CD4-positive, alpha-beta T cell treated with Interleukin-2 at 100 ng/mL for 4 hours (primary cell): ENCODE measurements around the gene RBFOX2.

Experiments used
- DNase-seq: peaks from one replicate; pipeline ENCODE4 v3.0.0-alpha.2; 2020; ENCODE audit warnings: low spot score

RBFOX2 gene

GRCh38 chr22:35896111-35896705, 132.4 kb downstream of the RBFOX2 start:
- DNase-seq, result no peak

- DNase-seq, result no peak
Observed at GRCh38 chr22:35894937-35895708, 133.5 kb downstream of the RBFOX2 start.

- DNase-seq, result no peak
Observed at GRCh38 chr22:35894464-35894878, 134.2 kb downstream of the RBFOX2 start.

- DNase-seq, result no peak
Observed at GRCh38 chr22:35893698-35894097, 134.9 kb downstream of the RBFOX2 start.

GRCh38 chr22:35892192-35892591, 136.4 kb downstream of the RBFOX2 start:
- DNase-seq, result no peak

- DNase-seq, result no peak
Observed at GRCh38 chr22:35891442-35891841, 137.2 kb downstream of the RBFOX2 start.

GRCh38 chr22:35889071-35889470, 139.6 kb downstream of the RBFOX2 start:
- no peak for DNase-seq

- no peak for DNase-seq
Observed at GRCh38 chr22:35888181-35888870, 140.3 kb downstream of the RBFOX2 start.

GRCh38 chr22:35887296-35887875, 141.2 kb downstream of the RBFOX2 start:
- no peak for DNase-seq

GRCh38 chr22:35886309-35886708, 142.3 kb downstream of the RBFOX2 start:
- DNase-seq, result no peak

GRCh38 chr22:35884529-35884928, 144.1 kb downstream of the RBFOX2 start:
- no peak for DNase-seq

- DNase-seq, result no peak
Observed at GRCh38 chr22:35883031-35883620, 145.5 kb downstream of the RBFOX2 start.

- DNase-seq, result no peak
Observed at GRCh38 chr22:35882211-35883030, 146.2 kb downstream of the RBFOX2 start.

GRCh38 chr22:35879351-35879750, 149.3 kb downstream of the RBFOX2 start:
- DNase-seq, result no peak

- no peak for DNase-seq
Observed at GRCh38 chr22:35873426-35873825, 155.2 kb downstream of the RBFOX2 start.

GRCh38 chr22:35872451-35872850, 156.2 kb downstream of the RBFOX2 start:
- DNase-seq, result no peak

- no peak for DNase-seq
Observed at GRCh38 chr22:35870517-35871293, 157.9 kb downstream of the RBFOX2 start.

- no peak for DNase-seq
Observed at GRCh38 chr22:35868938-35869337, 159.7 kb downstream of the RBFOX2 start.

- DNase-seq, result no peak
Observed at GRCh38 chr22:35866651-35867050, 162.0 kb downstream of the RBFOX2 start.

- no peak for DNase-seq
Observed at GRCh38 chr22:35864545-35865165, 164.0 kb downstream of the RBFOX2 start.
